Upper lobe of left lung (tissue), 4 donors: ENCODE measurements around the gene DLGAP1.

Experiments
- EP300 ChIP-seq, 4 donors: sonication (generic); formaldehyde crosslinking; IDR thresholded peaks; one replicate each; pipeline ENCODE4 v1.5.1; 2017; ENCODE audit warnings: antibody characterized with exemption in 4 of 4, control low read depth in 2 of 4
- POLR2A ChIP-seq, 4 donors: fragments of 450-650 bp; IDR thresholded peaks; one replicate each; pipeline ENCODE4 v1.5.1; 2016 to 2017; ENCODE audit warnings: antibody characterized with exemption in 4 of 4, mild to moderate bottlenecking in 2 of 4
- POLR2AphosphoS5 ChIP-seq, 2 donors: sonication (generic); formaldehyde crosslinking; IDR thresholded peaks; one replicate each; pipeline ENCODE4 v1.5.1; 2017; ENCODE audit warnings: antibody characterized with exemption in 2 of 2
- TF ChIP-seq, protein P1 (sequence below), 6 experiments: fragments of 450-650 bp in 4 of 6; fragments of 200-600 bp in 2 of 6; sonication (generic) in 2 of 6; IDR thresholded peaks; one replicate each; pipeline ENCODE4 v1.5.1; 2016 to 2019; ENCODE audit warnings: antibody characterized with exemption in 6 of 6

DNA sequence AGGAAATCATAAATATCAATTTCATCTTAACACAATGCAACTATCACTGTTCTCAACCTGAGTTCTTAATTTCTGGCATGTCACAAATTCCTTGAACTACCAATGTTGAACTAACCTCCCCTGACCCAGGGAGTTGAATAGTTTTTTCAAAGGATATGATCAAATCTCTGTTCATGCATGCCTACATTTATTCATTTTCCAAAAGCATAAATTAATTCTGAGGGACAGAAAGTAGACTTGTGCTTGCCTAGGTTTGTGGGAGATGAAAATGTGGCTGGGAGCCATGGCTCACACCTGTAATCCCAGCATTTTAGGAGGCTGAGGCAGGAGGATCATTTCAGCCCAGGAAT is 829.4 kb downstream of the DLGAP1 start:
- TF ChIP-seq, protein P1, sequence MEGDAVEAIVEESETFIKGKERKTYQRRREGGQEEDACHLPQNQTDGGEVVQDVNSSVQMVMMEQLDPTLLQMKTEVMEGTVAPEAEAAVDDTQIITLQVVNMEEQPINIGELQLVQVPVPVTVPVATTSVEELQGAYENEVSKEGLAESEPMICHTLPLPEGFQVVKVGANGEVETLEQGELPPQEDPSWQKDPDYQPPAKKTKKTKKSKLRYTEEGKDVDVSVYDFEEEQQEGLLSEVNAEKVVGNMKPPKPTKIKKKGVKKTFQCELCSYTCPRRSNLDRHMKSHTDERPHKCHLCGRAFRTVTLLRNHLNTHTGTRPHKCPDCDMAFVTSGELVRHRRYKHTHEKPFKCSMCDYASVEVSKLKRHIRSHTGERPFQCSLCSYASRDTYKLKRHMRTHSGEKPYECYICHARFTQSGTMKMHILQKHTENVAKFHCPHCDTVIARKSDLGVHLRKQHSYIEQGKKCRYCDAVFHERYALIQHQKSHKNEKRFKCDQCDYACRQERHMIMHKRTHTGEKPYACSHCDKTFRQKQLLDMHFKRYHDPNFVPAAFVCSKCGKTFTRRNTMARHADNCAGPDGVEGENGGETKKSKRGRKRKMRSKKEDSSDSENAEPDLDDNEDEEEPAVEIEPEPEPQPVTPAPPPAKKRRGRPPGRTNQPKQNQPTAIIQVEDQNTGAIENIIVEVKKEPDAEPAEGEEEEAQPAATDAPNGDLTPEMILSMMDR (IDR thresholded peaks at IDR 0.05): no peak
- TF ChIP-seq POLR2A (IDR thresholded peaks at IDR 0.05) (no peak), POLR2AphosphoS5 (IDR thresholded peaks at IDR 0.05) (no peak), EP300 (IDR thresholded peaks at IDR 0.05) (no peak)
